ENCODE measurements around the gene HLA-DQA1.

The HLA-DQA1 gene

GRCh38 chr6:32603888-32604287, 33.3 kb upstream of the HLA-DQA1 start:
- peak overlapping the region; percentile 21; the same call in 1 of the 2 replicates for H3K4me3 ChIP-seq (ENCODE audit: low read depth, low read length)
- DNase-seq (ENCODE audit: low read depth): no peak
- TF ChIP-seq CTCF (IDR thresholded peaks at IDR 0.05; ENCODE audit: low read depth, low read length, missing control alignments): no peak

GRCh38 chr6:32604434-32604877, 32.8 kb upstream of the HLA-DQA1 start:
- TF ChIP-seq CTCF (IDR thresholded peaks at IDR 0.05; ENCODE audit: low read depth, low read length, missing control alignments): no peak
- H3K4me3 ChIP-seq (ENCODE audit: low read depth, low read length): peak overlapping the region; percentile 21; the same call in 1 of the 2 replicates
- DNase-seq (ENCODE audit: low read depth): peak; percentile 56

- no peak overlapping the region for H3K4me3 ChIP-seq (ENCODE audit: low read depth, low read length)
- TF ChIP-seq CTCF (IDR thresholded peaks at IDR 0.05; ENCODE audit: low read depth, low read length, missing control alignments): no peak
- no peak for DNase-seq (ENCODE audit: low read depth)
Measured at GRCh38 chr6:32607263-32607987, 29.8 kb upstream of the HLA-DQA1 start.

GRCh38 chr6:32607988-32608298, 29.3 kb upstream of the HLA-DQA1 start:
- H3K4me3 ChIP-seq (ENCODE audit: low read depth, low read length): no peak overlapping the region
- TF ChIP-seq CTCF (IDR thresholded peaks at IDR 0.05; ENCODE audit: low read depth, low read length, missing control alignments): no peak
- DNase-seq (ENCODE audit: low read depth): no peak

- peak; percentile 16 for TF ChIP-seq CTCF (IDR thresholded peaks at IDR 0.05; ENCODE audit: low read depth, low read length, missing control alignments)
- DNase-seq (ENCODE audit: low read depth): no peak
- H3K4me3 ChIP-seq (ENCODE audit: low read depth, low read length): no peak overlapping the region
Measured at GRCh38 chr6:32608362-32608761, 28.8 kb upstream of the HLA-DQA1 start.

- DNase-seq (ENCODE audit: low read depth): no peak
- H3K4me3 ChIP-seq (ENCODE audit: low read depth, low read length): peak overlapping the region; percentile 33; the same call in 1 of the 2 replicates
- TF ChIP-seq CTCF (IDR thresholded peaks at IDR 0.05; ENCODE audit: low read depth, low read length, missing control alignments): no peak
Measured at GRCh38 chr6:32609391-32609730, 27.8 kb upstream of the HLA-DQA1 start.
